Heart right ventricle (tissue), 16 donors: ENCODE results near the gene GATC. TPM values are rescaled to one million over a fixed set of nuclear protein-coding genes. Genes with fewer than 3 reads are reported as not detected.

Experiments used
- ATAC-seq, 8 donors: fragments of 200-7000 bp; cut with Tn5 transposase; one replicate each; pipeline ENCODE4 v1.9.1; 2020; ENCODE audit warnings: mild to moderate bottlenecking in 8 of 8, moderate library complexity in 8 of 8, moderate number of reproducible peaks in 1 of 8
- DNase-seq, 2 donors: peaks; one replicate each; pipeline ENCODE4 v3.0.0-alpha.2; 2020
- H3K27ac ChIP-seq, 10 donors: fragments of 200-600 bp; sonication (generic) in 2 of 10; one replicate each; pipeline versions ENCODE4 v1.5.0 to v1.8.0; 2020 to 2022; ENCODE audit warnings: mild to moderate bottlenecking in 3 of 10
- H3K27me3 ChIP-seq, 7 donors: fragments of 200-600 bp; one replicate each; pipeline ENCODE4 v1.8.0; 2021 to 2022; ENCODE audit warnings: mild to moderate bottlenecking in 2 of 7
- H3K36me3 ChIP-seq, 9 donors: fragments of 200-600 bp; sonication (generic) in 1 of 9; one replicate each; pipeline versions ENCODE4 v1.5.0 to v1.8.0; 2020 to 2022; ENCODE audit warnings: mild to moderate bottlenecking in 2 of 9
- H3K4me1 ChIP-seq, 9 donors: fragments of 200-600 bp; sonication (generic) in 1 of 9; one replicate each; pipeline versions ENCODE4 v1.5.0 to v1.8.0; 2020 to 2022; ENCODE audit warnings: mild to moderate bottlenecking in 4 of 9
- H3K4me3 ChIP-seq, 10 donors: fragments of 200-600 bp; sonication (generic) in 2 of 10; one replicate each; pipeline versions ENCODE4 v1.5.0 to v1.8.0; 2020 to 2022; ENCODE audit warnings: mild to moderate bottlenecking in 7 of 10, moderate library complexity in 2 of 10
- H3K9me3 ChIP-seq, 11 donors: fragments of 200-600 bp in 10 of 11; sonication (generic) in 2 of 11; one replicate each; pipeline versions ENCODE4 v1.5.0 to v1.8.0; 2013 to 2022; ENCODE audit warnings: mild to moderate bottlenecking in 2 of 11, control low read depth in 1 of 11, moderate library complexity in 1 of 11
- CTCF ChIP-seq, 9 donors: fragments of 200-600 bp; sonication (generic) in 2 of 9; IDR thresholded peaks; one replicate each; pipeline versions ENCODE4 v1.5.0 to v1.8.0; 2021 to 2022; ENCODE audit warnings: antibody characterized with exemption in 9 of 9, mild to moderate bottlenecking in 5 of 9, moderate library complexity in 1 of 9
- WGBS, 2 donors: extraction: QIAGEN DNeasy Blood & Tissue Kit; methylation state at CpG; one replicate each; pipeline ENCODE4 v1.1.7; 2013; ENCODE audit warnings: inconsistent platforms in 1 of 2; 5-methylcytosine and 5-hydroxymethylcytosine counted together
- intact Hi-C, 10 donors: fragments of 100-400 bp; cut with DNase I; formaldehyde crosslinking; loops; one replicate each; pipeline versions ENCODE4 v1.11.1 to v1.14.2; 2022
- polyA plus RNA-seq, 2 donors: library from polyadenylated mRNA; stranded (reverse); fragments of 200-250 nt; gene quantifications; one replicate each; pipeline ENCODE4 v1.2.3, GENCODE V29; 2013
- total RNA-seq, 10 donors: library from RNA; stranded (reverse); fragmentation: NEBNext Ultra II Directional in 3 of 10; extraction: Animal tissue kit (Norgen Biotek cat#: 25700) in 3 of 10; gene quantifications; one replicate each; pipeline versions ENCODE4 v1.2.1 to v1.2.4, GENCODE V29; 2021 to 2023
- donor health status: Arrhythmogenic right ventricular cardiomyopathy.
- donor health status: ischemic (EF 13 %, LVEDD 7.1; RV severe dilation, severe dysfunction).
- donor health status: healthy with polysubstance abuse.
- donor health status: DM: no; HTN: yes; CAD: no.
- donor health status: DM: no; HTN: no; CAD: no.
- donor health status: ischemic (EF 25% LVEDD 6.9; RV normal size, moderate dysfunction).
- donor health status: ischemic (EF 25% LVEDD 5.7; RV mildly dilated, moderate dysfunction).
- donor health status: healthy.
- donor health status: DM: yes; HTN: yes; CAD: no.
- donor health status: Ischemic cardiomyopathy.
- donor health status: ischemic (EF 35%, LVEDD 5.7; RV mildly dilated, moderate dysfunction).
- donor health status: nonischemic (EF 11% LVEDD 7.7; RV severe dilation, severe dysfunction).
- donor health status: DM: yes; HTN: yes; CAD: no.
- donor health status: PGD.
- donor health status: ischemic (EF 29% LVEDD 5.4; RV normal size, mild dysfunction).
- donor health status: nonischemic (EF 23%, LVEDD 6.1; RV moderate dilation, normal function).

Gene GATC
- total and polyA plus RNA-seq, 12 donors, result 6.0 to 17.0 (median 10.3) TPM

GRCh38 chr12:120406553-120406952 lies 39.7 kb upstream of the GATC start:
- TF ChIP-seq CTCF (IDR thresholded peaks at IDR 0.05), result no peak
- WGBS, 2 donors, result 96 to 98% methylated on average over 3 of the region's 3 CpGs
- H3K4me3 ChIP-seq, result no peak overlapping the region
- intact Hi-C loops, result no loop called here
- ATAC-seq (no peak), DNase-seq (no peak)
- H3K36me3 ChIP-seq, result no peaks in the 10 kb centered on the region
- H3K9me3 ChIP-seq, result no peaks in the 10 kb centered on the region
- H3K27me3 ChIP-seq, result no peaks in the 10 kb centered on the region
- no peak overlapping the region for H3K27ac ChIP-seq
- peaks cover 0 to 6% (median 0%) of the 10 kb centered on the region in 9 donors for H3K4me1 ChIP-seq

GRCh38 chr12:120408771-120409170 lies 37.5 kb upstream of the GATC start:
- no peak overlapping the region for H3K4me3 ChIP-seq
- H3K27ac ChIP-seq, result no peak overlapping the region
- 93 to 96% methylated on average over 11 of the region's 11 CpGs for WGBS, 2 donors
- no peaks in the 10 kb centered on the region for H3K36me3 ChIP-seq
- intact Hi-C loops, result no loop called here
- H3K9me3 ChIP-seq, result no peaks in the 10 kb centered on the region
- peaks cover 0 to 6% (median 0%) of the 10 kb centered on the region in 9 donors for H3K4me1 ChIP-seq
- no peak for TF ChIP-seq CTCF (IDR thresholded peaks at IDR 0.05)
- no peak for DNase-seq
- peaks cover 0 to 1% (median 0%) of the 10 kb centered on the region in 7 donors for H3K27me3 ChIP-seq
- peak in 1 of 8 donors; percentile 13 for ATAC-seq

- Histone ChIP-seq H3K27ac (no peak overlapping the region), H3K36me3 (no peaks in the 10 kb centered on the region), H3K9me3 (no peaks in the 10 kb centered on the region), H3K27me3 (peaks cover 0 to 4% (median 0%) of the 10 kb centered on the region in 7 donors), H3K4me3 (no peak overlapping the region), H3K4me1 (peaks cover 0 to 9% (median 0%) of the 10 kb centered on the region in 9 donors)
- TF ChIP-seq CTCF (IDR thresholded peaks at IDR 0.05), result no peak
- intact Hi-C loops, result loop anchor here in 1 of 10 donors (10.0 kb wide), 1 partner anchor 48 kb away; the partner anchor contains the start of gene MSI1
- ATAC-seq (no peak), DNase-seq (no peak)
- WGBS, 2 donors, result 76 to 81% methylated on average over 7 of the region's 7 CpGs
These were observed 33.8 kb upstream of the GATC start for GRCh38 chr12:120412421-120412820.

- H3K27me3 ChIP-seq, result peaks cover 0 to 4% (median 0%) of the 10 kb centered on the region in 7 donors
- intact Hi-C loops, result loop anchor here in 1 of 10 donors (10.0 kb wide), 1 partner anchor 49 kb away; the partner anchor contains the start of gene MSI1
- H3K9me3 ChIP-seq, result no peaks in the 10 kb centered on the region
- H3K4me1 ChIP-seq, result peaks cover 0 to 9% (median 0%) of the 10 kb centered on the region in 9 donors
- WGBS, 2 donors, result 24 to 27% methylated on average over 13 of the region's 13 CpGs
- TF ChIP-seq CTCF (IDR thresholded peaks at IDR 0.05), result no peak
- DNase-seq (peak; percentile 13 to 37), ATAC-seq (peak; percentile 34 to 93 (median 88))
- H3K4me3 ChIP-seq, result no peak overlapping the region
- H3K27ac ChIP-seq, result peak overlapping the region; percentile 63 to 88 (median 79)
- no peaks in the 10 kb centered on the region for H3K36me3 ChIP-seq
These were observed 32.1 kb upstream of the GATC start for GRCh38 chr12:120413901-120414695.
